Hepatic stellate cell (primary cell): Measurements from ENCODE around the gene PPFIBP1.
A peak's percentile ranks its signal among the peaks of the same experiment; 100 is the strongest.
"Not testable (repeated sequence)": the region's sequence is repeated elsewhere in the genome, so short reads cannot be mapped to it uniquely, and the experiment has no call there.

Experiments used
- DNase-seq: peaks from one replicate; pipeline ENCODE4 v3.0.0; 2011; ENCODE audit warnings: low spot score

Gene PPFIBP1

GRCh38 chr12:27542628-27543027, 18.6 kb downstream of the PPFIBP1 start:
- peak; percentile 70 for DNase-seq

GRCh38 chr12:27544858-27545257, 20.9 kb downstream of the PPFIBP1 start:
- not testable (repeated sequence) for DNase-seq

GRCh38 chr12:27545665-27546064, 21.7 kb downstream of the PPFIBP1 start:
- no peak for DNase-seq

GRCh38 chr12:27547592-27547991, 23.6 kb downstream of the PPFIBP1 start:
- DNase-seq, result no peak

- no peak for DNase-seq
Measured at GRCh38 chr12:27548301-27549199, 24.5 kb downstream of the PPFIBP1 start.

- no peak for DNase-seq
Measured at GRCh38 chr12:27549236-27549800, 25.3 kb downstream of the PPFIBP1 start.

GRCh38 chr12:27549801-27550652, 26.0 kb downstream of the PPFIBP1 start:
- peak; percentile 60 for DNase-seq

GRCh38 chr12:27550653-27550975, 26.6 kb downstream of the PPFIBP1 start:
- DNase-seq, result no peak

GRCh38 chr12:27551172-27551840, 27.3 kb downstream of the PPFIBP1 start:
- DNase-seq, result no peak

GRCh38 chr12:27552235-27552634, 28.2 kb downstream of the PPFIBP1 start:
- DNase-seq, result no peak

- no peak for DNase-seq
Measured at GRCh38 chr12:27552886-27553560, 29.0 kb downstream of the PPFIBP1 start.

GRCh38 chr12:27553941-27554340, 29.9 kb downstream of the PPFIBP1 start:
- no peak for DNase-seq

- peak; percentile 13 for DNase-seq
Measured at GRCh38 chr12:27554421-27555186, 30.6 kb downstream of the PPFIBP1 start.

GRCh38 chr12:27555361-27555760, 31.4 kb downstream of the PPFIBP1 start:
- no peak for DNase-seq

- no peak for DNase-seq
Measured at GRCh38 chr12:27555925-27556778, 32.1 kb downstream of the PPFIBP1 start.

- no peak for DNase-seq
Measured at GRCh38 chr12:27560126-27560525, 36.1 kb downstream of the PPFIBP1 start.

GRCh38 chr12:27561535-27562350, 37.7 kb downstream of the PPFIBP1 start:
- peak; percentile 11 for DNase-seq

- DNase-seq, result no peak
Measured at GRCh38 chr12:27564612-27565213, 40.7 kb downstream of the PPFIBP1 start.

GRCh38 chr12:27566159-27566558, 42.2 kb downstream of the PPFIBP1 start:
- no peak for DNase-seq
